Activated CD8-positive, alpha-beta memory T cell treated with anti-CD3 and anti-CD28 coated beads for 36 hours (primary cell): ENCODE data around the gene EDDM3A. TPM values are rescaled to one million over a fixed set of nuclear protein-coding genes. Genes with fewer than 3 reads are reported as not detected.
"Not testable (repeated sequence)": the region's sequence is repeated elsewhere in the genome, so short reads cannot be mapped to it uniquely, and the experiment has no call there.

Source experiments
- CTCF ChIA-PET: fragments of 350-600 bp; sonication (Branson Sonifier 250); formaldehyde crosslinking; loops from one replicate; lab custom pipeline; 2021; ENCODE audit warnings: antibody characterized with exemption; lab: Charles Lee
- POLR2A ChIA-PET: fragments of 350-600 bp; sonication (Branson Sonifier 250); formaldehyde crosslinking; loops from one replicate; lab custom pipeline; 2021; ENCODE audit warnings: antibody characterized with exemption; lab: Charles Lee
- total RNA-seq, 2 experiments: library from RNA; stranded (reverse); gene quantifications; one replicate each; pipeline ENCODE4 v1.2.3, GENCODE V29; 2021

The EDDM3A gene, protein sequence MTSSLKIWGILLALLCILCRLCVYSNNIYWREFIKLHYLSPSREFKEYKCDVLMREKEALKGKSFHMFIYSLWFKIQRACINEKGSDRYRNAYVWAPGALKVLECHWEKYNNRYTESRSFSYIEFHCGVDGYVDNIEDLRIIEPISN
- total RNA-seq, result not detected

DNA sequence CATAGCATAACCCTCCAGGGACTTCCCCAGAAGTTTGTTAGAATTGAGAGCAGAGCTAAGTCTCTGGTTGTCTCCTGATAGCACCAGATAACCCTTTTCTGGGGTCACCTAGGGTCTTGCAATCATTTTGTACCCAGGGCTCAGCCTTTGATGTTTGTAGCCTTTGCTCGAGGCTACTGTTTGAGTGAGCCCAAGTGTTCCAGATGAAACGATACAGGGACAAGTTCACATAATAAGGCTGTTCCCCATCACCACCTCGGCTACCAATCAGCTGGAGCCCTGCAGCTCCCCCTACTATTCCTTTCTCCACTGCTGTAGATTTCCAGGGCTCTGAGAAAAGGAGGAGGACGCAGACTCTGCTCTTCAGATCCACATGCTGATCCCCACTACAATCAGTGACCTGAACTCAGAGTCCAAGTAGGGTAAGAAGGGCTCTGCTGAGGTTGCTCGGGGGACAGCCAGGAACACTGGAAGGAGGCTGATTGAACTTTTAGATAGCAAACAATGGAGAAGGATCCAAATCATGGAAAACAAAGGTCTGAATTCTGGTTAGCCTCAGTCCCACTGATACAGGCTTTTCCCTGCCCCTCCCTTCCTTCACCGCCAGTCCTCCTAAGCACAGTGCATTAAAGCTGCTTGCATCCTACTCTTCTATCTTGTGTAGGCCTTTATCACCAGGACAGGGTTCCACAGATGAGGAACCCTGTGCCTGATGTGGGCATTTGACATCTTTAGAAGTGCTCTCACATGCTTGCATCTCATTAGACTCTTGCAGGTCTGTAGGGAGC lies at the start of gene EDDM3A:
EDDM3A (plus strand) TSS at position 317 of the 788 bp plus-strand sequence. CDS start 1,694 bp downstream, outside the sequence.
- CTCF ChIA-PET, result interaction anchor here (1.3 kb wide), 1 partner anchor 16 kb away, joined by 3 read pairs; no protein-coding TSS in a partner anchor
- POLR2A ChIA-PET, result no interaction called here

DNA sequence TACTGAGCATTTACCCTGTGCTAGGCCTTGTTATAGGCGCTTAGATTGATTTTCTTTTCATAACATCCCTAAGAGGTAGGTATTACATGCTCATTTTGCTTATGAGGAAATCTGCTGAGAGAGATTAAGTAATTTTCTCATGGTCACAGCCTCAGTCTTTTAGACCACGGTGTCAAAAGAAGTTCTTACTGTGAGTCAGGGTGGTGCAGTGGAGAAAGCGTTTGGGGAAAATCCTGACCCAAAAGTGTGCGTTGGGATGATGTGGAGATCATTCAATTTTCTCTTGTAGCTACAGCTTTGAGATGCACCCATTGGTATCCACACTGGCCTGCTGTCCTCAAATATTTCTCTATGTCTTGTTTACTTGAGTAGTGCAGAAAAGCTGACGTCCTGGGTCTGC lies 48.9 kb upstream of the EDDM3A start:
- POLR2A ChIA-PET, result no interaction called here
- CTCF ChIA-PET, result interaction anchor here (0.6 to 1.8 kb wide), 4 partner anchors 46 to 274 kb away, joined by 3 to 5 read pairs (median 3); no protein-coding TSS in a partner anchor

DNA sequence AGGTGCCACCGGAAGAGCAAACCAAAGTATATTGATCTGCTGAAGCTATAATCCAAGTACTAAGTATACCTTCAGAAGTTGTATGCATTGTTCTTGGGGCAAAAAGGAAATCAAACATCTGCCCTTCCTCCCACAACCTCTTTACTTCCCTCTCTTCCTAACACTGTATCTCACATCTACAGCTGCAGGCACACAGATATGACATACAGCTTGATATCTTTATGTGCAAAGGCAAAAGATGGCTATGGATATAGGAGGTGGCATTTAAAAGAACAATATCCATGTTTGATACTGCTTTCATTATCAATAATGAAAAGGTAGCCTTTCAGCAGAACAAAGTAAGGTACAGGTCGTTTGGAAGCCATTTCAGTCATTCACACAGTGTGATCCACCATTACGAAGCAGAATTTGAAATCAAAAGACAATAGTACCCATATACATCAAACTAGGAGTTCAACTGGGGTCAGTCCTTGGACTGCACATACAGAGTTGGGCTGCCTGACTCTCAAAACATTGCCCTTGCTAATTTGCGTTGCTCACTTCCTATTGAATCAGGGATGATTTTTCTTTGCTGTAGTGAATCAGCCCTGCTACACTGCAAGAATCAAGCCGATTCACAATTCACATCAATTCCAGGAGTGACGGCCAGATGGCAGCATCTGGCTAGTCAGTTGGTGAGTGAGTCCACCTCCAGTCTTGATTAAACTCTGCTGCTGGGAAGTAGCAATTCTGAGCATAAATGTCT lies 48.2 kb upstream of the EDDM3A start:
- ChIA-PET CTCF (interaction anchor here (0.6 to 1.8 kb wide), 4 partner anchors 47 to 273 kb away, joined by 3 to 5 read pairs (median 3); no protein-coding TSS in a partner anchor), POLR2A (no interaction called here)

DNA sequence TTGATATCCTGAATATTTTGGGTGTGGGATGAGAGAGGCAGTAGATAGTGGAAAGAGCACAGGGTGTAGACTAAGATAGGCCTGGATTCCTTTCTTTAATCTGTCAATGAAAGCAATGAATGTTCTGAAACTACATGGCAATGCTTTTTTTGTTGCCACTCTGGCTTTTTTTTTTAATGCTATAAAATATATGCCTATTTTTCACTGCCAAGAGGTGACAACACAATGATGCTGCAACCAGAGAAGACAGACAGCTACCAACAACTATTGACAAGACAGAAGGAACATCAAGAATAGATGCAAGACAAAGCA lies 47.7 kb upstream of the EDDM3A start:
- POLR2A ChIA-PET, result no interaction called here
- CTCF ChIA-PET, result interaction anchor here (0.8 to 1.0 kb wide), 2 partner anchors 33 to 158 kb away, joined by 3 to 4 read pairs; no protein-coding TSS in a partner anchor

DNA sequence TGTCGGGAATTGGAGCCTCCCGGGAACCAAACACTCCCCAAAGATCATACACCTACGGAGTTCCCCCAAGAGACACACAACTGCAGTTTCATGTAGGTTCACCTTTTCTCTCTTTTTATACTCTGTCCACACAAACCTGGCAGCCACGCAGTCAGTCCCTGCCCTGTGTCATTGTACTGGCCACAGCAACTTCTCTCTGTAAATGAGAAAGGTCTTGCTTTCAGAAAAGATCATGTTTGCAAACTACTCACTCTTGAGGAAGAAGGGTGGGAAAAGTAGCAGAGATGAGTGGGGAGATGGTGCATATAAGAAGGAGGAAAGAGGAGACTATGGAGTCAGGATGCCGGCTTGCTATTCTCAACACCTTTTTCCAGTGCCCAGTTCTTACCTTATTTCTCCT lies 46.8 kb upstream of the EDDM3A start:
- ChIA-PET CTCF (interaction anchor here (0.8 to 1.0 kb wide), 2 partner anchors 32 to 157 kb away, joined by 3 to 4 read pairs; no protein-coding TSS in a partner anchor), POLR2A (no interaction called here)

DNA sequence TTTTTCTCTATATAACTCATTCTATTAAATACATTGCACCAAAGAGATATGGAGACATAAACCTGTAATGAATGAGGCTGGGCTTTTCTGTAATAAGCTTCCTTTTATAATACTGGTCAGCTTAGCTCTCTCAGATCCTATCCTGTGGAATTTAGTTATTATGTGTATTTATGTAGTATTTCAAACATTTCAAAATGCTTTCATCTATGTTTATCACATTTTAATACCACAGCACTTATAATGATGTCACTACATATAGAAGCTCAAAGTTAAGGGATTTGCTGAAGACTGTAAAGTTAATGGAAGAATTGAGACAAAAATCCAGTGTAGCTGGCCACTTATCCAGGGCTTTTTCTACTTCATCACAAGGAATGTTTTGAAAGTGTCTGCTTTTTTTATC lies 45.8 kb upstream of the EDDM3A start:
- POLR2A ChIA-PET, result no interaction called here
- CTCF ChIA-PET, result no interaction called here

DNA sequence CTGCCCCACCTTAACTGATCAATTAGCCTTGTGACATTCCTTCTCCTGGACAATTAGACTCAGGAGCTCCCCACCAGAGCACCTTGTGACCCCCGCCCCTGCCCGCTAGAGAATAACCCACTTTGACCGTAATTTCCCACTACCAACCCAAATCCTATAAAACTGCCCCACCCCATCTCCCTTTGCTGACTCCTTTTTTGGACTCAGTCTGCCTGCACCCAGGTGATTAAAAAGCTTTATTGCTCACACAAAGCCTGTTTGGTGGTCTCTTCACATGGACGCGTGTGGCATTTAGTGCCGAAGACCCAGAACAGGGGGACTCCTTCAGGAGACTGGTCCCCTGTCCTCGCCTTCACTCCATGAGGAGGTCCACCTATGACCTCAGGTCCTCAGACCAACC lies 44.7 kb upstream of the EDDM3A start:
- CTCF ChIA-PET, result interaction anchor here (0.6 kb wide), 1 partner anchor 239 kb away, joined by 4 read pairs; no protein-coding TSS in a partner anchor

DNA sequence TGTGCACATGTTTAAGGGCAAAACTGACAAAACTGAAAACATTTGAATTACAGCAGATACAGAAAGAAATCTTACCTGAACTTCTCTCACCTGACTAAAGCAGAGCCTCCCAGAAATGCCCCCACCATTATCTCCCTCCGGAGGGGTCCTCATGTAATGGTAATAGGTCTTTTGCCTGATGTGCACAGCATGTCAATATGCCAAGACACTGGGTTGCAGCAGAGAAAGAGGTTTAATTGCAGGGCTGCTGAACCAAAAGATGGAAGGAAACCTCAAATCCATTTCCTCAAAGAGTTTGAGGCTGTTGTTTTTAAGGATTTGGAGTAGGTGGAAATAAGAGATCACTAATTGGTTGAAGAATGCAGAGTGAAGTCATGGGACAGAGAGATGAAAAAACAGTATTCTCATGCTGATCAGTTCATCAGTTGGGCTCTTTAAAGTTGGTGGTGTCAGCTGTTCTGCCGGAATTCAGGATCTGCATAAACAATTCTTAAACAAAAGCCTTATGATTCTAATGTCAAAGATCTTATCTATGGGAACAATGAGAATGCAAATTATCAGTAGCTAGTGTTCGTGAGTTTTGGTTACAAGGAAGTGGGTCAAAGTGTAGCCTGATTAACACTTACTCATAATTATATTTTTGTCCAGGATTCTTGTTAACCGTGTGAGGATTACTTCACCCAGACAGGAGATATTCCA lies 38.9 kb upstream of the EDDM3A start:
- ChIA-PET POLR2A (no interaction called here), CTCF (interaction anchor here (0.6 to 1.0 kb wide), 2 partner anchors 113 to 166 kb away, joined by 3 to 5 read pairs; no protein-coding TSS in a partner anchor)

More for the DNA sequence above, 44.7 kb upstream of the EDDM3A start:
- POLR2A ChIA-PET, result not testable (repeated sequence)

DNA sequence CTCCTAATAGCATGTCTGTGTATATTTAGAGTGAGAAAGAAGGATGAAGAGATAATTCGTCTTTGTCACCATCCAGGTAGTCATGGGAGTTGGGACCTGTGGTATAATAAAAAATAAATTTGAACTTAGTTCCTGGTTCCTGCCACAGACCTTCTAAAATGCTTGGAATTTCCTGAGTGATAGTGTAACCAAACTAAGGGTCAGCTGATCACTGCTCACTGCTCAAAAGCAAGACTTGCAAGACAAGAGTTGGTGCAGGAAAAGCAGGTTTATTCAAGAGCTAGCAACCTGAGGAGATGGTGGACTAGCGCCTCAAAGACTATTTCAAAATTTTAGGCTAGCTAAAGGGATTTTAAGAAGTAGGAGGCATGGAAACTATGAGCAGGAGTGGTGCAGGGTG lies 38.1 kb upstream of the EDDM3A start:
- ChIA-PET POLR2A (no interaction called here), CTCF (interaction anchor here (1.0 kb wide), 1 partner anchor 166 kb away, joined by 5 read pairs; no protein-coding TSS in a partner anchor)

DNA sequence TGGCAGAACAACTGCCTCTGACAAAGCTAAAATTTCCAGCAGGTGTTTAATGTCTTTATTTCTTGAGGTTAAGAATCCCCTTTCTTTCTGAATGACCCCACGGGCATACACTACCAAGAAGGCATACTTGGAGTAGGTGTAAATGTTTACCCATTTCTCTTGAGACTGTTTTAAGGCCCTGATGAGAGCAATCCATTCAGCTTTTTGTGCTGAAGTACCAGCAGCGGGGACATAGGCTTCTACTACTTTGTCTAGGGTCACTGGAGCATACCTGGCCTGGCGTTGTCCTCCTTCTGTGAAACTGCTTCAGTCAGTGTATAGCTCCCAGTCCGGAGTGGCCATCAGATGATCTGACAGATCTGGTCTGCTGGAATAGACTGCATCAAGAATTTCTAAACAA lies 34.4 kb upstream of the EDDM3A start:
- CTCF ChIA-PET, result no interaction called here
- POLR2A ChIA-PET, result no interaction called here

DNA sequence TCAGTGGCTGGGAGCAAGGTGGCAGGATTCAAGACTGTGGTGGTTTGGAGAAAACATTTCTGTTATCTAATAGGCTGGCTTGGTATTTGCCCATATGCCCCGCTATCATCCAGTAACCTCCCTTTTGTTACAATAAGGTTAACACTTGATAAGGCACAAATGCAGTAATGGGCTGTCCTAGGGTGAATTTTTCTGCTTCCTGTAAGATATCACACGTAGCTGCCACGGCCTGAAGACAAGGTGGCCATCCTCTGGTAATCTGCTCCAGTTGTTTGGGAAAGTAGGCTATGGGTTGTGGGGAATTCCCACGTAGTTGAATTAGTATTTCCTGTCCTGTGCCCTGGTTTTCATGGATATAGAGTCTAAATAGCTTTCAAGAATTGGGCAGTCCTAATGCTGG lies 34.0 kb upstream of the EDDM3A start:
- ChIA-PET CTCF (no interaction called here), POLR2A (no interaction called here)

DNA sequence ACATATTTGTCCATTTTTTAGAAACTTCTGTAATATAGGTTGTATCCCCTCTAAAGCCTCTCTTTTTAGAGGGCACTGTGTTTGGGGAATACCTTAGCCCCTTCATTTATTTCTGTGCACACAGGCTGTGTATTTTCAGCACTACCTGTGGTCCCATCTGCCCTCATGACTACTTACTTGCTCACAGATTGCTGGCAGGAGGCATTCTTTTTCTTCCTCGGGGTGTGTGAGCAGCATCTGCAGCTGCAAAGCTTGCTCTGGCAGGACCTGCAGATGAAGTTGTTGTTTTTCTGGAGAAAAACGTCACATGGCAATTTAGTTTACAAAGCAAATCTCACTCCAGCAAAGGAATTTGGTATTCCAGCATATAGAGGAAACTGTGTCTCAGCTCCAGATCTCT lies 32.8 kb upstream of the EDDM3A start:
- ChIA-PET CTCF (no interaction called here), POLR2A (no interaction called here)

DNA sequence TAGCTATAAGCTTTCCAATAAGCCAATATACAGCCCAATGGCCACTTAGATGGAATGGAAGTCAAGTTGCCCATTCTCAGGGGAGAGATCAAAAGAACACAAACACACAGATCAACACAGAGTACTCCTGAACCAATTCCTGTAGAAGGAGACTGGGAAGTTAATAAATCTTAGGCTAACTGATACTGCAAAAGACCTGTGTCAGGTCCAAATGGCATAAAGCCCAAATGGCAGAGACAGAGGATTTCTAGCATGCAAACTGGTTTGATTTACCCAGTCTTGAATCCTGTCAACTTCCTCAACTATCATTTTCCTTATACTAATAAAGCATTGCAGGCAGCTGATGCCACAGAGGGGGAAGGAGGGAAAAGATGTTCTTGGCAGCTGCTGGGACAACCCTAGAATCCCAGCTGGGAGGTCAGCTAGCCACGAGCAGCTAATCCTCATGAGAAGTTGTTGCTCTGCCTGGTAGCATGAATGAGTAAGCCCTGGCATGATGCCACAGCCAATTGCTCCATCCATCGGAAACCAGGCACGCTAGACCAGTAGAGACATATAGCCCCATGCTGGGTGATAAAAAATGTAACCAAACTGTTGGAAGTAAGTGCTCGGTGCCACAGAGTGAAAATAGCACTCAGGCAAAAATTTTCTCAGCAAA lies 31.0 kb upstream of the EDDM3A start:
- POLR2A ChIA-PET, result no interaction called here
- CTCF ChIA-PET, result no interaction called here

DNA sequence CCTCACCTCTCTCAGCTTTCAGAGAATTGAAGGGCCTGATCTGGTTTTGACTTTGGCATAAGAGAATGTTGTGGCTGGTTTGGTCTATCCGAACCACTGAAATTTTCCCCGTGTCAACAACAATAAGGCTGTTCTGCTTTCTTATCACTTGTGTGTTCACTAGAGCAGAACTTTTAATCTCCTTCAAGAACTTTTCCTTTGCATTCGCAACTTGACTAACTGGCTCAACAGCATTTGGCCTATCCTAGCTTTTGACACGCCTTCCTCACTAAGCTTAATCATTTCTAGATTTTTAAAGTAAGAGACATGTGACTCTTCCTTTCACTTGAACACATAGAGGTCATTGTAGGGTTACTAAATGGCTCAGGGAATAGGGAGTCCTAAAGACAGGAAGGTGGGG lies 25.9 kb upstream of the EDDM3A start:
- POLR2A ChIA-PET, result no interaction called here

DNA sequence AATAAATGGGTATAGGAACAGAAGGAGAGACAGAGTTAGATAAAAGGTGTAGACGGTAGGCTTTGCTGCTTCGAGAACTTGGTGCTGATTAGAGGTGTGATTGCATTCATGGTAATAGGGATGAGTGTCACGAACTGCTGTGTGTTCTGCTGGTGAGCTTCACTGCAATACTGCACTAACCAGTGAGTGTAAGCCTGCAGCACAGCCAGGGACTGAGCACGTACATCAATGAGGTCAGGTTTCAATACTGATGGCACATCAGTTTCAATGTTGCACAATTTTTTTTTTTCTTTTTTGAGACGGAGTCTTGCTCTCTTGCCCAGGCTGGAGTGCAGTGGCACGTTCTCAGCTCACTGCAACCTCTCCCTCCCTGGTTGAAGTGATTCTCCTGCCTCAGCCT lies 24.9 kb upstream of the EDDM3A start:
- CTCF ChIA-PET, result no interaction called here
- POLR2A ChIA-PET, result no interaction called here

More for the DNA sequence above, 25.9 kb upstream of the EDDM3A start:
- CTCF ChIA-PET, result no interaction called here

DNA sequence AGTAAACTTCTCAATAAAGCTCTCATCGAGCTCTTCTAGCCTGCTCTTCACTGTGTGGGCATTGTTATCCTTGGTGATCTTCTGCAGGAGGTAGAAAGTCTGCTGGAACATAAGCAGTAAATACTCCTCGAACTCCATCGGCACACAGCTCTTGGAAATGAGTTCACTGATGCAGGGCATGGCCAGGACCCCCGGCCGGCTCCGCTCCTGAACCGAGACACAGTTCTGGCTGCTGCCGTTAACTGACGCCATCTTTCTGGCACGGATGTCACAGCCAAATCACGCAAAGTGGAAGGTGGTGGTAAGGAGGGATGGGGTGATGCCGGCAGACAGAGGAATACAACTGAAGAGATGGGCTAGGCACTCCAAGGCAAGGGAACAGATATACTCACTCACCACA lies 23.7 kb upstream of the EDDM3A start:
- CTCF ChIA-PET, result no interaction called here
- POLR2A ChIA-PET, result no interaction called here

DNA sequence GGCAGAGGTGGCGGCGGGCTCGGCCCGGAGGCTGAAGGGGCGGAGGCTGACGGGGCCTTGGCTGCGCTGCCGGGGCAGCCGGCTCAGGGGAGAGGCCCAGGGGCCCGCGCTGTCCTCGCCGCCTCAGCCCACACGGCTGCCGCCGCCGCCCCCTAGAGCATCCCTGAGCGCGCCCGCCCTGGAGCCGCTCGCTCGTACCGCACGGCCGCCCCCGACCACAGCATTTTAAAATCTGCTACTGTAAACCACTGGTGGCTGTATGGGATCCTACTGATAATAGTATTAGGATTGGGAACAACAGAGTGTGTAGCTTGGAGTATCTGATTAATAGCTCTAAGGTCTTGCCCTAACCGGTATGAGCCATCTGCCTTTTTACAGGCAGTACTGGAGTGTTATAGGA lies 22.2 kb upstream of the EDDM3A start:
- ChIA-PET POLR2A (interaction anchor here (0.7 kb wide), 1 partner anchor 311 kb away, joined by 3 read pairs; no protein-coding TSS in a partner anchor), CTCF (no interaction called here)

DNA sequence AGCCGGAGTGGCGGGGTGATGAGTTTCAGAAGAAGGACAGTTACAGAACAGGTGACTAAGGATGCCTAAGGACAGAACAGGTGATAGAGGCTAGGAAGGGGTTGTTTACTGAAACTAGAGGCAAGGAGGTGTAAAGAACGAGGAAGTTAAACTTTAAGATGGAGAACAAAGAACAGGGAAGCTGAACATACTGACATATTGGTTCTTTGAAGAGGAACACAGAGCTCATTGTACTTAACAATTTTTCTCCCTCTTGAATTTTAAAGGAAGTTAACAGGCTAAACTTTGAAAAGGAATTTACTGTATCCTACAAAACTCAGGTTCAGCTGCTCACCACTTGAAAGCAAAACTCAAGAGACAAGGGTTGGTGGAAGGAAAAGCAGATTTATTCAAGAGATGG lies 19.6 kb upstream of the EDDM3A start:
- POLR2A ChIA-PET, CTCF ChIA-PET: not testable (repeated sequence)

DNA sequence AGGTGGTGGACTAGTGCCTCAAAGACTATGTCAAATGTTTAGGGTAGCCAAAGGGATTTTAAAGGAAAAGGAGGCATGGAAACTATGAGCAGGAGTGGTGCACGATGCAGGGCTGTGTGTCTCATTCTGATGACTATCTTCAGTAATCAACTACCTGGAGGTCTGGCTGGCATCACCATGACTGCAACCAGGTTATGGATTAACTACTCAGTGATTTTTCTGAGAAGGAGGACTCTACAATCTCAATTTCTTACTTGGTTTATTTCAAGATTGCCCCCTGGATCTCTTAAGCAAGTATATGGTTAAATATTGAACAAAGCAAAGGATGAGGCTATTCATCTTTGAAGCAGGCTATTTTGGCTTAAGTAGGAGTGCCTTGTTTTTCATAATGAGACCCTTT lies 19.2 kb upstream of the EDDM3A start:
- POLR2A ChIA-PET, result no interaction called here
- CTCF ChIA-PET, result no interaction called here
